ENCODE data around the gene RAPGEF4.

GRCh38 chr2:172950565-172950964 lies 214.9 kb downstream of the RAPGEF4 start:
- TF ChIP-seq EZH2 (IDR thresholded peaks at IDR 0.05) (no peak), POLR2AphosphoS5 (IDR thresholded peaks at IDR 0.05; ENCODE audit: borderline replicate concordance, low read depth, low read length) (no peak), FOXP2 (optimal IDR thresholded peaks at IDR 0.05; ENCODE audit: control extremely low read depth, extremely low read length, insufficient read depth) (no peak)

Data from SK-N-MC (cell line).